ENCODE measurements around the gene COX6A2. TPM values are rescaled to one million over a fixed set of nuclear protein-coding genes. Genes with fewer than 3 reads are reported as not detected.

The COX6A2 gene
- total RNA-seq, 2 experiments from 2014 or later: not detected

GRCh38 chr16:31456988-31457360 lies 28.8 kb upstream of the COX6A2 start:
- H3K36me3 ChIP-seq (ENCODE audit: insufficient read depth, low read length): peaks cover 13% of the 10 kb centered on the region; the same call in 1 of the 2 replicates
- no peaks in the 10 kb centered on the region for H3K9me2 ChIP-seq (ENCODE audit: insufficient read depth, low read length)
- TF ChIP-seq EZH2phosphoT487 (IDR thresholded peaks at IDR 0.05; ENCODE audit: borderline replicate concordance, low read depth, low read length): no peak
- no peak for TF ChIP-seq CTCF (conservative IDR thresholded peaks at IDR 0.05; ENCODE audit: low read length)
- no peak overlapping the region for H3K27ac ChIP-seq (ENCODE audit: low read depth, low read length, poor library complexity, severe bottlenecking)
- H4K20me1 ChIP-seq (ENCODE audit: insufficient read depth, low read length): peaks cover 23% of the 10 kb centered on the region
- H2AFZ ChIP-seq (ENCODE audit: low read length): no peak overlapping the region
- ChIA-PET CTCF (ENCODE audit: unreplicated experiment) (interaction anchor here (0.5 kb wide), 1 partner anchor 75 kb away, joined by 3 read pairs; no protein-coding TSS in a partner anchor), POLR2A (interaction anchor here (2.0 kb wide), 1 partner anchor 17 kb away, joined by 4 read pairs; no protein-coding TSS in a partner anchor)
- peak overlapping the region; percentile 92 for H3K4me3 ChIP-seq (ENCODE audit: low read depth, low read length, poor library complexity, severe bottlenecking)
- H3K9me3 ChIP-seq (ENCODE audit: low read length): no peaks in the 10 kb centered on the region
- peak overlapping the region; percentile 82 for H3K4me2 ChIP-seq (ENCODE audit: low read length)
- intact Hi-C loops (cut with micrococcal nuclease; ENCODE audit: unreplicated experiment): loop anchor here (5.0 to 10.0 kb wide), 2 partner anchors 240 to 342 kb away; partner anchors contain the start of gene KAT8
- H3K79me2 ChIP-seq (ENCODE audit: insufficient read depth, low read depth, low read length): peaks cover 36% of the 10 kb centered on the region; the same call in 1 of the 2 replicates
- H3K4me1 ChIP-seq (ENCODE audit: insufficient read depth, low read length, poor library complexity, severe bottlenecking): peaks cover 35% of the 10 kb centered on the region
- no peak for DNase-seq (ENCODE audit: low spot score)
- TSS peak; percentile 41 for BruUV-seq (replicated peaks)

GRCh38 chr16:31455601-31456314 lies 27.6 kb upstream of the COX6A2 start:
- TF ChIP-seq CTCF (conservative IDR thresholded peaks at IDR 0.05; ENCODE audit: low read length) (peak; percentile 83), EZH2phosphoT487 (IDR thresholded peaks at IDR 0.05; ENCODE audit: borderline replicate concordance, low read depth, low read length) (no peak)
- Histone ChIP-seq H4K20me1 (ENCODE audit: insufficient read depth, low read length) (peaks cover 19% of the 10 kb centered on the region), H3K36me3 (ENCODE audit: insufficient read depth, low read length) (peaks cover 13% of the 10 kb centered on the region; the same call in 1 of the 2 replicates), H3K9me2 (ENCODE audit: insufficient read depth, low read length) (no peaks in the 10 kb centered on the region), H3K4me1 (ENCODE audit: insufficient read depth, low read length, poor library complexity, severe bottlenecking) (peaks cover 35% of the 10 kb centered on the region), H2AFZ (ENCODE audit: low read length) (no peak overlapping the region), H3K4me2 (ENCODE audit: low read length) (peak overlapping the region; percentile 58), H3K79me2 (ENCODE audit: insufficient read depth, low read depth, low read length) (peaks cover 36% of the 10 kb centered on the region; the same call in 1 of the 2 replicates), H3K27ac (ENCODE audit: low read depth, low read length, poor library complexity, severe bottlenecking) (no peak overlapping the region), H3K9me3 (ENCODE audit: low read length) (no peaks in the 10 kb centered on the region), H3K4me3 (ENCODE audit: low read depth, low read length, poor library complexity, severe bottlenecking) (peak overlapping the region; percentile 47)
- ChIA-PET CTCF (ENCODE audit: unreplicated experiment) (interaction anchor here (0.6 kb wide), 1 partner anchor 418 kb away, joined by 3 read pairs; the partner anchor contains the start of gene ZNF267), POLR2A (interaction anchor here (0.6 to 0.9 kb wide), 3 partner anchors 24 to 436 kb away, joined by 3 read pairs; no protein-coding TSS in a partner anchor)
- BruUV-seq (replicated peaks): TSS peak; percentile 15
- intact Hi-C loops (cut with micrococcal nuclease; ENCODE audit: unreplicated experiment): loop anchor here (5.0 to 10.0 kb wide), 2 partner anchors 242 to 341 kb away; partner anchors contain the start of gene KAT8
- peak; percentile 61 for DNase-seq (ENCODE audit: low spot score)
